GM12878 (cell line): ENCODE results near the gene SLC11A1. TPM values are rescaled to one million over a fixed set of nuclear protein-coding genes. Genes with fewer than 3 reads are reported as not detected.

Experiments used
- ATF7 ChIP-seq: fragments of 450-650 bp; IDR thresholded peaks from 2 replicates; pipeline ENCODE4 v1.6.1; 2016; ENCODE audit warnings: low read depth, mild to moderate bottlenecking
- BACH1 ChIP-seq: fragments of 450-650 bp; IDR thresholded peaks from 2 replicates; pipeline ENCODE4 v1.6.1; 2017; ENCODE audit warnings: mild to moderate bottlenecking, borderline replicate concordance
- BHLHE40 ChIP-seq, 2 experiments: fragments of 450-650 bp in 1 of 2; IDR thresholded peaks; 2 replicates each; pipeline ENCODE4 v1.6.1; 2011 to 2017; ENCODE audit warnings: low read depth in 2 of 2, borderline replicate concordance in 1 of 2, improper control_type of control experiment in 1 of 2, low read length in 1 of 2, mild to moderate bottlenecking in 1 of 2
- BRCA1 ChIP-seq: IDR thresholded peaks from 2 replicates; pipeline ENCODE4 v1.6.1; 2011; ENCODE audit warnings: low read depth, low read length, improper control_type of control experiment
- CHD4 ChIP-seq: fragments of 200-600 bp; sonication (generic); IDR thresholded peaks from 2 replicates; pipeline ENCODE4 v1.6.1; 2016; ENCODE audit warnings: mild to moderate bottlenecking
- EED ChIP-seq: sonication (generic); IDR thresholded peaks from 2 replicates; pipeline ENCODE4 v1.6.1; 2016; ENCODE audit warnings: antibody characterized with exemption, low read depth
- GABPA ChIP-seq: IDR thresholded peaks from 2 replicates; pipeline ENCODE4 v1.6.1; 2014; ENCODE audit warnings: antibody characterized with exemption, low read depth, mild to moderate bottlenecking, inconsistent platforms
- HDAC2 ChIP-seq: fragments of 200-600 bp; sonication (generic); IDR thresholded peaks from 2 replicates; pipeline ENCODE4 v1.6.1; 2017
- IRF4 ChIP-seq: IDR thresholded peaks from 2 replicates; pipeline ENCODE4 v1.6.1; 2011; ENCODE audit warnings: low read depth, low read length
- LARP7 ChIP-seq: fragments of 450-650 bp; IDR thresholded peaks from 2 replicates; pipeline ENCODE4 v1.6.1; 2017; ENCODE audit warnings: mild to moderate bottlenecking
- PBX3 ChIP-seq: IDR thresholded peaks from 2 replicates; pipeline ENCODE4 v1.6.1; 2011; ENCODE audit warnings: mild to moderate bottlenecking, low read depth, low read length, moderate library complexity; ENCODE audit not compliant: insufficient replicate concordance
- RB1 ChIP-seq: fragments of 450-650 bp; formaldehyde crosslinking; IDR thresholded peaks from 2 replicates; pipeline ENCODE4 v1.6.1; 2017; ENCODE audit warnings: mild to moderate bottlenecking, borderline replicate concordance
- SMAD1 ChIP-seq: fragments of 450-650 bp; IDR thresholded peaks from 2 replicates; pipeline ENCODE4 v1.6.1; 2018; ENCODE audit warnings: mild to moderate bottlenecking, low read depth; ENCODE audit not compliant: partially characterized antibody
- SP1 ChIP-seq: IDR thresholded peaks from one replicate; pipeline ENCODE4 v1.6.1; 2011; ENCODE audit warnings: low read depth, low read length
- STAT1 ChIP-seq: fragments of 450-650 bp; conservative IDR thresholded peaks from 2 replicates; pipeline ENCODE4 v1.6.1; 2014; ENCODE audit warnings: antibody characterized with exemption, mild to moderate bottlenecking
- ZNF592 ChIP-seq: fragments of 450-650 bp; IDR thresholded peaks from 2 replicates; pipeline ENCODE4 v1.6.1; 2017; ENCODE audit warnings: mild to moderate bottlenecking, moderate library complexity
- ZNF687 ChIP-seq: fragments of 450-650 bp; IDR thresholded peaks from 2 replicates; pipeline ENCODE4 v1.6.1; 2017; ENCODE audit warnings: mild to moderate bottlenecking, moderate library complexity
- ZSCAN29 ChIP-seq: fragments of 450-650 bp; IDR thresholded peaks from 2 replicates; pipeline ENCODE4 v1.6.1; 2017; ENCODE audit warnings: mild to moderate bottlenecking, moderate library complexity
- polyA plus RNA-seq, 11 experiments: library from polyadenylated mRNA; depleted of rRNA in 4 of 11; unstranded in 6 of 11; stranded (reverse) in 5 of 11; fragments of >200 nt; fragmentation: Nextera tagmentation in 4 of 11; fragmentation: Illumina TruSeq in 1 of 11; extraction: Ambion mirVana in 4 of 11; extraction: Trizol in 1 of 11; gene quantifications; 1 replicate in 1 of 11; 2 replicates in 10 of 11; pipeline versions ENCODE4 v1.2.1 to v1.2.3, GENCODE V29; 2011 to 2016; ENCODE audit warnings: inconsistent platforms in 2 of 11, missing spikeins in 2 of 11, low read depth in 1 of 11
- total RNA-seq, 4 experiments: library from RNA; depleted of rRNA in 3 of 4; stranded (reverse); fragments of >200 nt in 3 of 4; fragmentation: Illumina TruSeq in 1 of 4; extraction: Trizol in 1 of 4; gene quantifications; 2 replicates each; pipeline versions ENCODE4 v1.2.1 to v1.2.3, GENCODE V29; 2013 to 2021
- TF ChIP-seq, protein P1 (sequence below): IDR thresholded peaks from 2 replicates; pipeline ENCODE4 v1.6.1; 2011; ENCODE audit warnings: borderline replicate concordance, low read depth, mild to moderate bottlenecking, moderate library complexity, low read length; ENCODE audit not compliant: insufficient read depth, poor library complexity, severe bottlenecking

SLC11A1 gene
- total and polyA plus RNA-seq, 10 of the 15 experiments (the other 5 are each of a cell fraction or from before 2014, with no cell fraction given), result 0.03 to 0.38 (median 0.12) TPM

DNA sequence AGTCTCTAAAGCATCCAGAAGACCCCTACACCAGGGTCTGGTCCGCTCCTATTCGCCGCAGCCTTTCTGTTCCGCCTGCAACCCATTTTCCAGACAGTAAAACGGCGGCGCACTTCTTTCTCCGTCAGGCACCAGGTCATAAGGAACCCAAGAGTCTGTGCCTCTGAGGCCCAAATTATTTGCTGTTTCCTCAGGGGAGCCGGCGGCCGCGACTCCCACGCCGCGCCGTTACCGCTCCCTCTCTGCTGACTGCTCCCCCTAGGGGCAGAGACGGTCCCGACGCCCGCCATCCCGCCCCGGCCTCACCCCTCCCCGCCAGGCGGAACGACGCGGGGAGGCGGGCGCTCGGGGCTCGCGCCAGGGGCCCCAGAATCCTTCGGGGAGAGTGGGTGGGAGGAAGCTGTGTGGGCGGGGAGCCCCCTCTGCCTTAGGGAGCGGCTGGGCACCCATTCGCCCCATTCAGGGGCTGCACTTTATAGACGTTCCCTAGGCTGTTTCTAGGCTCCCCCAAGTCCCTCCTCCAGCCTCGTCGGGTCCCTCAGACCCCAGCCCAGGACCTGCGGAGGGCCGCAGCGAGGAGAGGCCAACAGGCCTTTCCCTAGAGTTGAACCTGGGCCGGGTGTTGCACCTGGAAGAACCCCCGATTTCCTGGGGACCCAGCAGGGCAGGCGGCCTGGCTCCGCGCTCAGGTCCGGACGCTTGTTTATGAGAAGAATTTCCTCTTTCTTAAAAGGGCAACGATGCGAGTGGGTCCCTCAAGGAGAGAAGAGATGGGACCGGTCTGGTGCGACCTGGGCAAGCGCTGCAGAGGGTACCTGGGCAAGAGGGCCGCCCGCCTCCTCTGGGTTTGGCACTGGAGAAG, 14.0 kb downstream of the SLC11A1 start (continued):
- TF ChIP-seq ZNF592 (0 out of 2 replicates have a peak, but pooled peaks have one; percentile 47), CHD4 (0 out of 2 replicates have a peak, but pooled peaks have one; percentile 29), BACH1 (peak; percentile 40; the same call in 1 of the 2 replicates), ZNF687 (peak; percentile 60; the same call in 1 of the 2 replicates), STAT1 (peak; percentile 61; the same call in 1 of the 2 replicates), GABPA (0 out of 2 replicates have a peak, but pooled peaks have one; percentile 43), ZSCAN29 (peak; percentile 86), RB1 (peak; percentile 95; the same call in 1 of the 2 replicates), ATF7 (peak; percentile 85), SMAD1 (no peak), BHLHE40 (IDR thresholded peaks at IDR 0.05; ENCODE audit: borderline replicate concordance in 1 of 2, low read depth in 2 of 2, low read length in 1 of 2) (peak; percentile 78 to 85), PBX3 (no peak), SP1 (peak; percentile 85), HDAC2 (no peak), BRCA1 (no peak), LARP7 (peak; percentile 3; the same call in 1 of the 2 replicates), IRF4 (no peak), EED (no peak; the same call in none of the 2 replicates)
- TF ChIP-seq, protein P1, sequence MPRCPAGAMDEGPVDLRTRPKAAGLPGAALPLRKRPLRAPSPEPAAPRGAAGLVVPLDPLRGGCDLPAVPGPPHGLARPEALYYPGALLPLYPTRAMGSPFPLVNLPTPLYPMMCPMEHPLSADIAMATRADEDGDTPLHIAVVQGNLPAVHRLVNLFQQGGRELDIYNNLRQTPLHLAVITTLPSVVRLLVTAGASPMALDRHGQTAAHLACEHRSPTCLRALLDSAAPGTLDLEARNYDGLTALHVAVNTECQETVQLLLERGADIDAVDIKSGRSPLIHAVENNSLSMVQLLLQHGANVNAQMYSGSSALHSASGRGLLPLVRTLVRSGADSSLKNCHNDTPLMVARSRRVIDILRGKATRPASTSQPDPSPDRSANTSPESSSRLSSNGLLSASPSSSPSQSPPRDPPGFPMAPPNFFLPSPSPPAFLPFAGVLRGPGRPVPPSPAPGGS, result no peak
